ENCODE results near the gene TCF12. TPM values are rescaled to one million over a fixed set of nuclear protein-coding genes. Genes with fewer than 3 reads are reported as not detected.
"Not testable (repeated sequence)": the region's sequence is repeated elsewhere in the genome, so short reads cannot be mapped to it uniquely, and the experiment has no call there.

The TCF12 gene
- polyA plus RNA-seq, 4 donors, result 15.4 to 62.0 (median 18.5) TPM

DNA sequence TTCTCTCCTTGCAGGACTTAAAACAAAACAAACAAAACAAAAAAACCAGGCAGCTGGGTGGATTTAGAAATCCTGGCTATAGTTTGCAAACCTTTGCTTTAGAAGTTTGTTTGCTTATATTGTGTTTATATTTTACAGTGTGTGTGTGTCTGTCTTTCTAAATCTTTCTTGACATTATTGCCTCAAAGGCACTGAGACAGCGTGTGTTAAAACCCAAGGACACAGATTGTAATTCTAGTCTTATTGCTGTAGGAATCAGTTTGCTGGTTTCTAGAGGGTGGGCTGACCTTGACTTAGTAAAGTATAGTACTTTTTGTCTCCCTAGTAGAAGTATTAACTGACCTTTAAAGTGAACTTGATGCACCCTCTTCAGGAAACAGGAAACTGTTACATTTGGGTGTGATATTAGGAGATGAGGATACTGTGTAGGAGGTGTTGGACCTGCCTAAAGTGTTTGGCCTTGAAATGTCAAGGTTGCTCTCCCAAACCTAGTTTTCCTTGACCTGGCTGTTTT is 71.0 kb downstream of the TCF12 start:
- Histone ChIP-seq H3K4me1 (ENCODE audit: control insufficient read depth in 3 of 3, insufficient read depth in 2 of 3, low read depth in 1 of 3, low read length in 2 of 3) (peaks cover 0 to 7% (median 0%) of the 10 kb centered on the region in 3 donors), H3K4me3 (ENCODE audit: low read depth in 1 of 3, low read length in 3 of 3) (no peak overlapping the region), H3K27ac (ENCODE audit: low read depth in 1 of 3, low read length in 2 of 3) (no peak overlapping the region), H3K27me3 (ENCODE audit: control insufficient read depth in 3 of 3, insufficient read depth in 3 of 3, low read length in 3 of 3) (no peaks in the 10 kb centered on the region), H3K9me3 (ENCODE audit: control insufficient read depth in 2 of 2, insufficient read depth in 1 of 2, low read depth in 1 of 2, low read length in 1 of 2) (no peaks in the 10 kb centered on the region), H3K36me3 (ENCODE audit: control insufficient read depth in 3 of 3, insufficient read depth in 2 of 3, low read depth in 1 of 3, low read length in 3 of 3) (peaks cover 0 to 3% (median 0%) of the 10 kb centered on the region in 3 donors)
- no peak for DNase-seq
- no peak for FAIRE-seq
- 45 to 61% (median 61%) methylated on average over 1 of the region's 1 CpG for WGBS, 3 donors

- Histone ChIP-seq H3K4me3 (ENCODE audit: low read depth in 1 of 3, low read length in 3 of 3) (no peak overlapping the region), H3K4me1 (ENCODE audit: control insufficient read depth in 3 of 3, insufficient read depth in 2 of 3, low read depth in 1 of 3, low read length in 2 of 3) (peaks cover 0 to 7% (median 0%) of the 10 kb centered on the region in 3 donors), H3K27ac (ENCODE audit: low read depth in 1 of 3, low read length in 2 of 3) (no peak overlapping the region), H3K9me3 (ENCODE audit: control insufficient read depth in 2 of 2, insufficient read depth in 1 of 2, low read depth in 1 of 2, low read length in 1 of 2) (no peaks in the 10 kb centered on the region), H3K27me3 (ENCODE audit: control insufficient read depth in 3 of 3, insufficient read depth in 3 of 3, low read length in 3 of 3) (no peaks in the 10 kb centered on the region), H3K36me3 (ENCODE audit: control insufficient read depth in 3 of 3, insufficient read depth in 2 of 3, low read depth in 1 of 3, low read length in 3 of 3) (peaks cover 0 to 3% (median 0%) of the 10 kb centered on the region in 3 donors)
- no peak for DNase-seq
- FAIRE-seq, result no peak
- WGBS, 3 donors, result 95 to 99% (median 97%) methylated on average over 6 of the region's 6 CpGs
Measured at GRCh38 chr15:56991017-56991416, 72.6 kb downstream of the TCF12 start.

DNA sequence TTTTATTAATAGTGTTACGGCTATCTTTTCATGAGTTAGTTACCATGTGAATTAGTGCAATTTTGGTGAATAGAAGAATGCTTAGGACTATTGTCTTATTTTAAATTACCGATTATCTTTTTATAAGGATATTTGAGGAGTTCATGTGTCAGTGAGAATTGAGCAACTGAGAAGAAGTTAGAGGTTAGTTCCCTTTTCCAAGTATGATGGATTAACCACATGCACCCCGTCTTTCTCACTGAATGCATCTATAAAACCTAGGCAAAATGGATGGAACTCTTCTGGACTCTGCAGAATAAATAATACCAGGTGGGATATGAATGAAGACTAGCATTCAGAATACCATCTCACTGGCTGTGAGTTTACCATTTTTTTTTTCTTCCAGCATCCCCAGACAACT is 74.3 kb downstream of the TCF12 start:
- H3K27me3 ChIP-seq (ENCODE audit: control insufficient read depth in 3 of 3, insufficient read depth in 3 of 3, low read length in 3 of 3), result no peaks in the 10 kb centered on the region
- no peak overlapping the region for H3K27ac ChIP-seq (ENCODE audit: low read depth in 1 of 3, low read length in 2 of 3)
- FAIRE-seq, result no peak
- H3K4me1 ChIP-seq (ENCODE audit: control insufficient read depth in 3 of 3, insufficient read depth in 2 of 3, low read depth in 1 of 3, low read length in 2 of 3), result peaks cover 0 to 7% (median 0%) of the 10 kb centered on the region in 3 donors
- H3K9me3 ChIP-seq (ENCODE audit: control insufficient read depth in 2 of 2, insufficient read depth in 1 of 2, low read depth in 1 of 2, low read length in 1 of 2), result no peaks in the 10 kb centered on the region
- 95 to 98% (median 97%) methylated on average over 3 of the region's 3 CpGs for WGBS, 3 donors
- no peak overlapping the region for H3K4me3 ChIP-seq (ENCODE audit: low read depth in 1 of 3, low read length in 3 of 3)
- DNase-seq, result no peak
- H3K36me3 ChIP-seq (ENCODE audit: control insufficient read depth in 3 of 3, insufficient read depth in 2 of 3, low read depth in 1 of 3, low read length in 3 of 3), result peaks cover 0 to 3% (median 0%) of the 10 kb centered on the region in 3 donors

DNA sequence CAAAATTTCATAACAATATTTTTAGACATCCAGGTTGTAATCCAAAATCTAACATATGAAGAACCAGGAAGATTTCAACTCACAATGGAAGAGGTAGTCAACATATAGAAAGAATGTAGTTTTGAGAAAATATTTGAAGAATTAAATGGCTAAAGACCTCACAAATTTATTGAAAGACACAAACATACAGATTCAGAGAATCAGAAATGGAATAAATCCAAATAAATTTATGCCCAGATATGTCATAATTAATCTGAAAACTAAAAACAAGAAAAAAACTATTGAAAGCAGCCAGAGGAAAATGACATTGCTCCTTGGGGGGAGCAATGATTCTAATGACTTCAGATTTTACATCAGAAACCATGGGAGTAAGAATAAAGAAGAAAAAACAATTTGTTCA is 75.8 kb downstream of the TCF12 start:
- Histone ChIP-seq H3K4me3 (ENCODE audit: low read depth in 1 of 3, low read length in 3 of 3) (no peak overlapping the region), H3K36me3 (ENCODE audit: control insufficient read depth in 3 of 3, insufficient read depth in 2 of 3, low read depth in 1 of 3, low read length in 3 of 3) (peaks cover 0 to 3% (median 0%) of the 10 kb centered on the region in 3 donors), H3K27ac (ENCODE audit: low read depth in 1 of 3, low read length in 2 of 3) (no peak overlapping the region), H3K27me3 (ENCODE audit: control insufficient read depth in 3 of 3, insufficient read depth in 3 of 3, low read length in 3 of 3) (no peaks in the 10 kb centered on the region), H3K9me3 (ENCODE audit: control insufficient read depth in 2 of 2, insufficient read depth in 1 of 2, low read depth in 1 of 2, low read length in 1 of 2) (no peaks in the 10 kb centered on the region), H3K4me1 (ENCODE audit: control insufficient read depth in 3 of 3, insufficient read depth in 2 of 3, low read depth in 1 of 3, low read length in 2 of 3) (peaks cover 0 to 5% (median 0%) of the 10 kb centered on the region in 3 donors)
- FAIRE-seq (no peak), DNase-seq (no peak)

DNA sequence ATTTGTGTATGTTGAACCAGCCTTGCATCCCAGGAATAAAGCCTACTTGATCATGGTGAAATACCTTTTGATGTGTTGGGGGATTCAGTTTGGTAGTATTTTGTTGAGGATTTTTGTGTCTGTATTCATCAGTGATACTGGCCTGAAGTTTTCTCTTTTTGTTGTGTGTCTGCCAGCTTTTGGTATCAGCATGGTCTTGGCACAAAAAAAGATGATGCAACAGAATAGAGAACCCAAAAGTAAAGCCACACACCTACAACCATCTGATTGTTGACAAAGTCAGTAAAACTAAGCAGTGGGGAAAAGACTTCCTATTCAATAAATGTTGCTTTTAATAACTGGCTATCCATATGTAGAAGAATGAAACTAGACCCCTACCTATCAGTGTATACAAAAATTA is 77.6 kb downstream of the TCF12 start:
- Histone ChIP-seq H3K4me3 (ENCODE audit: low read depth in 1 of 3, low read length in 3 of 3) (no peak overlapping the region), H3K27ac (ENCODE audit: low read depth in 1 of 3, low read length in 2 of 3) (no peak overlapping the region), H3K27me3 (ENCODE audit: control insufficient read depth in 3 of 3, insufficient read depth in 3 of 3, low read length in 3 of 3) (no peaks in the 10 kb centered on the region), H3K36me3 (ENCODE audit: control insufficient read depth in 3 of 3, insufficient read depth in 2 of 3, low read depth in 1 of 3, low read length in 3 of 3) (no peaks in the 10 kb centered on the region), H3K9me3 (ENCODE audit: control insufficient read depth in 2 of 2, insufficient read depth in 1 of 2, low read depth in 1 of 2, low read length in 1 of 2) (no peaks in the 10 kb centered on the region), H3K4me1 (ENCODE audit: control insufficient read depth in 3 of 3, insufficient read depth in 2 of 3, low read depth in 1 of 3, low read length in 2 of 3) (no peaks in the 10 kb centered on the region)
- FAIRE-seq (no peak), DNase-seq (no peak)

- FAIRE-seq (no peak), DNase-seq (no peak)
- no peak overlapping the region for H3K4me3 ChIP-seq (ENCODE audit: low read depth in 1 of 3, low read length in 3 of 3)
- no peaks in the 10 kb centered on the region for H3K4me1 ChIP-seq (ENCODE audit: control insufficient read depth in 3 of 3, insufficient read depth in 2 of 3, low read depth in 1 of 3, low read length in 2 of 3)
- H3K9me3 ChIP-seq (ENCODE audit: control insufficient read depth in 2 of 2, insufficient read depth in 1 of 2, low read depth in 1 of 2, low read length in 1 of 2), result no peaks in the 10 kb centered on the region
- no peak overlapping the region for H3K27ac ChIP-seq (ENCODE audit: low read depth in 1 of 3, low read length in 2 of 3)
- no peaks in the 10 kb centered on the region for H3K27me3 ChIP-seq (ENCODE audit: control insufficient read depth in 3 of 3, insufficient read depth in 3 of 3, low read length in 3 of 3)
- WGBS, 3 donors, result 96 to 97% (median 97%) methylated on average over 3 of the region's 3 CpGs
- H3K36me3 ChIP-seq (ENCODE audit: control insufficient read depth in 3 of 3, insufficient read depth in 2 of 3, low read depth in 1 of 3, low read length in 3 of 3), result no peaks in the 10 kb centered on the region
Measured at GRCh38 chr15:56996746-56997470, 78.5 kb downstream of the TCF12 start.

- peaks cover 0 to 2% (median 0%) of the 10 kb centered on the region in 3 donors for H3K4me1 ChIP-seq (ENCODE audit: control insufficient read depth in 3 of 3, insufficient read depth in 2 of 3, low read depth in 1 of 3, low read length in 2 of 3)
- no peaks in the 10 kb centered on the region for H3K9me3 ChIP-seq (ENCODE audit: control insufficient read depth in 2 of 2, insufficient read depth in 1 of 2, low read depth in 1 of 2, low read length in 1 of 2)
- 71 to 78% (median 77%) methylated on average over 4 of the region's 4 CpGs for WGBS, 3 donors
- H3K4me3 ChIP-seq (ENCODE audit: low read depth in 1 of 3, low read length in 3 of 3), result no peak overlapping the region
- DNase-seq (no peak), FAIRE-seq (no peak)
- H3K27me3 ChIP-seq (ENCODE audit: control insufficient read depth in 3 of 3, insufficient read depth in 3 of 3, low read length in 3 of 3), result no peaks in the 10 kb centered on the region
- peaks cover 0 to 5% (median 2%) of the 10 kb centered on the region in 3 donors for H3K36me3 ChIP-seq (ENCODE audit: control insufficient read depth in 3 of 3, insufficient read depth in 2 of 3, low read depth in 1 of 3, low read length in 3 of 3)
- H3K27ac ChIP-seq (ENCODE audit: low read depth in 1 of 3, low read length in 2 of 3), result no peak overlapping the region
Measured at GRCh38 chr15:57003418-57003817, 85.0 kb downstream of the TCF12 start.

DNA sequence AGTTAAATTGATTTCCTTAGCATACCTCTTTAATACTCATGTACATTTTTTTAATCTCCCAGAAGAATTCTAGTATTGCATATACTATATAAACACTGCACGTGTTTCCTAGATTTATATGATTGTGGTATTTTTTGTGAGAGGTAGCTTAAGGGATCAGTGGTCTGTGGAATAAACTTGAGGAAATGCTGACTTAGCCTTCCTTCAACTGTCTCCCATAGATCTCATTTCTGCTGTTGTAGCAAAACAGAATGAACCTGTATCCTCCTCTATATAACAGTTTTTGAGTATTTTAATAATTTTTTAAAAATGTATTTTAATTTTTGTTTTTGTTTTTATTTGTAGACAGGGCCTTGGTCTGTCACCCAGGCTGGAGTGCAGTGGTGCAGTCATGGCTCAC is 86.8 kb downstream of the TCF12 start:
- Histone ChIP-seq H3K27me3 (ENCODE audit: control insufficient read depth in 3 of 3, insufficient read depth in 3 of 3, low read length in 3 of 3) (no peaks in the 10 kb centered on the region), H3K27ac (ENCODE audit: low read depth in 1 of 3, low read length in 2 of 3) (no peak overlapping the region), H3K36me3 (ENCODE audit: control insufficient read depth in 3 of 3, insufficient read depth in 2 of 3, low read depth in 1 of 3, low read length in 3 of 3) (peaks cover 0 to 5% (median 2%) of the 10 kb centered on the region in 3 donors), H3K4me3 (ENCODE audit: low read depth in 1 of 3, low read length in 3 of 3) (no peak overlapping the region), H3K4me1 (ENCODE audit: control insufficient read depth in 3 of 3, insufficient read depth in 2 of 3, low read depth in 1 of 3, low read length in 2 of 3) (peaks cover 0 to 2% (median 0%) of the 10 kb centered on the region in 3 donors), H3K9me3 (ENCODE audit: control insufficient read depth in 2 of 2, insufficient read depth in 1 of 2, low read depth in 1 of 2, low read length in 1 of 2) (no peaks in the 10 kb centered on the region)
- 80 to 100% (median 89%) methylated on average over 1 of the region's 1 CpG for WGBS, 3 donors
- FAIRE-seq (no peak), DNase-seq (no peak)

- not testable (repeated sequence) for H3K4me1 ChIP-seq (ENCODE audit: control insufficient read depth in 3 of 3, insufficient read depth in 2 of 3, low read depth in 1 of 3, low read length in 2 of 3); H3K36me3 ChIP-seq (ENCODE audit: control insufficient read depth in 3 of 3, insufficient read depth in 2 of 3, low read depth in 1 of 3, low read length in 3 of 3); FAIRE-seq; H3K27me3 ChIP-seq (ENCODE audit: control insufficient read depth in 3 of 3, insufficient read depth in 3 of 3, low read length in 3 of 3); H3K4me3 ChIP-seq (ENCODE audit: low read depth in 1 of 3, low read length in 3 of 3); H3K27ac ChIP-seq (ENCODE audit: low read depth in 1 of 3, low read length in 2 of 3); DNase-seq; H3K9me3 ChIP-seq (ENCODE audit: control insufficient read depth in 2 of 2, insufficient read depth in 1 of 2, low read depth in 1 of 2, low read length in 1 of 2)
- 94 to 100% (median 96%) methylated on average over 1 of the region's 1 CpG for WGBS, 3 donors
Measured at GRCh38 chr15:57007797-57008196, 89.4 kb downstream of the TCF12 start.

All from small intestine (tissue), 7 donors.